ENCODE results near the gene ZFC3H1.
"Not testable (repeated sequence)": the region's sequence is repeated elsewhere in the genome, so short reads cannot be mapped to it uniquely, and the experiment has no call there.

Gene ZFC3H1

DNA sequence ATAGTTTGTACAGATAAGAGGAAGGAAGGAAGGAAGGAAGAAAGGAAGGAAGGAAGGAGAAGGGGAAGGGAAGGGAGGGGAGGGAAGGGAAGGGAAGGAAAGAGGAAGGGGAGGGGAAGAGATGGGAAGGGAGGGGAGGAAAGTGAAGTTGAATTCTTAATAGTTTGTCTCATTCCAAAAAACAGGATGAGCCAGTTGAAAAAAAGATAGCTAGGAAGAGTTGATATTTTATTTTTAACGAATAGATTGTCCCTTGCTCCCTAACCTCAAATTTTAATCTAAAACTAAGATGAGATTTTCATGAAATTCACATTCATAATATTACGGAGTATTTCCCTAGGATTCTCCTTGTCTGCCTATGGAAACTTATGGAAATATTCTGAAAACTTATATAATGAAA is 80.7 kb downstream of the ZFC3H1 start:
- DNase-seq (ENCODE audit: low read depth in 1 of 2, low spot score in 1 of 2) = no peak
- no peak for TF ChIP-seq JUND (IDR thresholded peaks at IDR 0.05; ENCODE audit: low read depth)
- in situ Hi-C loops (cut with HindIII; ENCODE audit: low pct_unique_long_range_greater_than_20kb, low sequenced_read_pairs) = no loop called here

DNA sequence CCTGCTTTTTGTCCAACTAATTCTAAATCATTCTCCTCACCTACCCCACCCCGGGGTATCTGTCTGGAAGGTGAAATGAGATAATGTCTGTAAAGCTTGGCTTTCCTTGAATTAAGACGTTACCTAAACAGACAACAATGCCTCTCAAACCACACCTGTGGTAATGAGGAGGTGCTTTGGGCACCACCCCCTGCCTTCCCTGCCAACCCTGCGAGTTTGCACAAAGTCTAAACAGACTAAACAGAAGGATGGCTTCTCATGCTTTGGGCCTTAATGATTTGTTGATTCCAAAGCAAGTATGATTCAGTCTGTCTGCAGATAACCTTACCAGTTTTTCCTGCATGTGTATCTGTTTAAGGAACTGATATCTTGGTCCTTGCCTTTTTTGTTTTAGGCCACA is 82.4 kb downstream of the ZFC3H1 start:
- TF ChIP-seq JUND (IDR thresholded peaks at IDR 0.05; ENCODE audit: low read depth) = no peak
- no peak for DNase-seq (ENCODE audit: low read depth in 1 of 2, low spot score in 1 of 2)

DNA sequence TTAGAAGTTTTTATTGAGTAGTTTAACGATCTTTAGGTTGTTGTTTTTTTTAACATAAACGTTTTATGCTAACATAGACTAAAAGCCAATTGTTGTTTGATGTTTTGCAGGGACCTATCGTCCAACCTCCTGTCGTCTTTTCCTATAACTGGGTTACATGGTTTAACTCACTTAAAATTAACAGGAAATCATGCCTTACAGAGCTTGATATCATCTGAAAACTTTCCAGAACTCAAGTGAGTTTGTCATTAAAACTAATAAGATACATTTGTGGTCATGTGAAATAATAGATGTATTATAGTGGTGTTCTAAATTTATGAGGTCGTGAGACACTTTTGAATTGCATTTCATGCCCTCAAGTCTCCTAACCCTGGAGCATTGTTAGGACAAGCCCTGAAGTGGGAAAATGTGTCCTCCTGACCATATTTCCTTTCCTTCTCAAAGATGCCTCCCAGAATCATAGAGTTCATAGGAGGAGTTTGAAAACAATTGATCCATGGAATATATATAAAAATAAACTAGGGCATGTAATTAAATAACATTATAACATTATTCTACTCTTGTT is 84.9 kb downstream of the ZFC3H1 start:
- no peak for DNase-seq (ENCODE audit: low read depth in 1 of 2, low spot score in 1 of 2)
- no peak for TF ChIP-seq JUND (IDR thresholded peaks at IDR 0.05; ENCODE audit: low read depth)
- in situ Hi-C loops (cut with HindIII; ENCODE audit: low pct_unique_long_range_greater_than_20kb, low sequenced_read_pairs) = no loop called here

More for the DNA sequence above, 82.4 kb downstream of the ZFC3H1 start:
- in situ Hi-C loops (cut with HindIII; ENCODE audit: low pct_unique_long_range_greater_than_20kb, low sequenced_read_pairs) = no loop called here

DNA sequence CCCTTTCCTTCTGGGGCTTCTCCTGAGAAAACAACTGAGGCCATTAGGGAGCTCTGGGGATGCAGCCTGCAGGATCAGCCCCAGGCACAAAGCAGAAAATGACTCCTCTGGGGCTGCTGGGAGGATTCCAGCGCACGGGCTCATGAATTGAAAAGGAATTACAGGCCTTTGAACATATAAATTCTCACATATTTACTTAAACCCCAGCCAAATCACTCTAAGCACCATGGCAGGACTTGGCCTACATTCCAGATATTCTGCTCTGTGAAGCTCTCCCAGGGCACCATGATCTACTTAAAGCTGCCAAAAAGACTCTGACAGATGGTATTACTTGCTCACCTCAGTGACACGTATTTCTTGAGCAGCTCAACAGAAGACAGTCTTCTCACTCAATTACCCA is 87.2 kb downstream of the ZFC3H1 start:
- no peak for DNase-seq (ENCODE audit: low read depth in 1 of 2, low spot score in 1 of 2)
- no peak for TF ChIP-seq JUND (IDR thresholded peaks at IDR 0.05; ENCODE audit: low read depth)
- in situ Hi-C loops (cut with HindIII; ENCODE audit: low pct_unique_long_range_greater_than_20kb, low sequenced_read_pairs) = no loop called here

DNA sequence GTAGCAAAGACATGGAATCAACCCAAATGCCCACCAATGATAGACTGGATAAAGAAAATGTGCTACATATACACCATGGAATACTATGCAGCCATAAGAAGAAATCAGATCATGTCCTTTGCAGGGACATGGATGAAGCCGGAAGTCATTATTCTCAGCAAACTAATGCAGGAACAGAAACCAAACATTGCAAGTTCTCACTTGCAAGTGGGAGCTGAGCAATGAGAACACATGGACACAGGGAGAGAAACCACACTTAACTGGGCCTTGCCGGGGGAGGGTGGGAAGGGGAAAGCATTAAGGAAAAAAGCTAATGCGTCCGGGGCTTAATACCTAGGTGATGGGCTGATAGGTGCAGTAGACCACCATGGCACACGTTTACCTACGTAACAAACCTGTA is 93.8 kb downstream of the ZFC3H1 start:
- in situ Hi-C loops (cut with HindIII; ENCODE audit: low pct_unique_long_range_greater_than_20kb, low sequenced_read_pairs) = not testable (repeated sequence)

DNA sequence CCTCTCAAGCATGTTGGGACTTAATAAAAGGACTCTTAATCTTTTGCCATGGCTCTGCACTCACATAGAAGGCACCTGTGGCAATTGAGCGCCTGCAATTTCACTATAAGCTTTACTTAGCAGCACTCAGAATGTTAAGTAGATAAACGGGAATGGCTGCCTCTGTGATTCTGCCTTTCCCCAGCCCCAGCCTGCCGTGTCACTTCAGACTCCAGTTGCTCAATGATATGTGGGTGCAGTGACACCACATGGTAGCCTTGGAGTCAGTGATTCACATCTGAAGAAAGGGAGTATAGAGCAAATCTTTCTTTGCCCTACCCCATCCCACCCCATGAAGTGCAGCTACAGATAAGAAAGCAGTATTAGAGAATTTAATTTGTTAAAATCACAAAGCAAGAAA is 96.1 kb downstream of the ZFC3H1 start:
- DNase-seq (ENCODE audit: low read depth in 1 of 2, low spot score in 1 of 2) = peak in 1 of 2 experiments; percentile 37
- in situ Hi-C loops (cut with HindIII; ENCODE audit: low pct_unique_long_range_greater_than_20kb, low sequenced_read_pairs) = no loop called here
- TF ChIP-seq JUND (IDR thresholded peaks at IDR 0.05; ENCODE audit: low read depth) = no peak

More for the DNA sequence above, 93.8 kb downstream of the ZFC3H1 start:
- DNase-seq (ENCODE audit: low read depth in 1 of 2, low spot score in 1 of 2) = not testable (repeated sequence)

DNA sequence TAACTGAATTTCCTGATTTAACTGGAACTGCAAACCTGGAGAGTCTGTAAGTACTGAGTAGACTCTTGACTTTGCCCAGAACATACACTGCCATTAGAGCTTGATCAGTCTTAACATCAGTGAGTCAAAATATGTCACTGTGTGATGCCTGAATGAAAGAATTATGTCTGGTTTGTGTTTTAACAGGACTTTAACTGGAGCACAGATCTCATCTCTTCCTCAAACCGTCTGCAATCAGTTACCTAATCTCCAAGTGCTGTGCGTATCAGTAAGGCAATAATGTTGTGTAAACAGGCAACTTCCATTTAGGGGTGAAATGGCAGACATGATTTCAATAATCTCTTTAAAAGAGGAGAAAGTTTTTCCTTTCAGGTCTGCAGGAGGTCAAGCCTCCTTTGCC is 97.0 kb downstream of the ZFC3H1 start:
- in situ Hi-C loops (cut with HindIII; ENCODE audit: low pct_unique_long_range_greater_than_20kb, low sequenced_read_pairs) = no loop called here
- no peak for TF ChIP-seq JUND (IDR thresholded peaks at IDR 0.05; ENCODE audit: low read depth)
- no peak for DNase-seq (ENCODE audit: low read depth in 1 of 2, low spot score in 1 of 2)

DNA sequence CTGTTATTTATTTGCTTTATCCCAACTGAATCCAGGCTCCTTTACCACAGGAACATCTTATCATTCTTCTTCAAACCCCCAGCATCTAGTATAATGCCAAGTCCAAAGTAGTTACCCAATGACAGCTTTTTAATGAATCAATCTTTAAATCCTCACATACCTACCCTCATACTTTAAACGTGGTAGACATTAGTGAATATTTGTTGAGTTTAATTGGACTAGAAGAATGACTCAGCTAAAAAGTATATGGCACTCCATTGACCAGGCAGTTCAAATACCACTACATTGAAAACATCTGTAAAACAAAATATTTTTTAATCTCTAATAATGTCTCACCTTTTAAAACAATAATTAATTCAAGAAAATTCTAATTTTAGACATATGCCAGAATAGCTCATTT is 98.1 kb downstream of the ZFC3H1 start:
- in situ Hi-C loops (cut with HindIII; ENCODE audit: low pct_unique_long_range_greater_than_20kb, low sequenced_read_pairs) = no loop called here
- DNase-seq (ENCODE audit: low read depth in 1 of 2, low spot score in 1 of 2) = no peak
- no peak for TF ChIP-seq JUND (IDR thresholded peaks at IDR 0.05; ENCODE audit: low read depth)

DNA sequence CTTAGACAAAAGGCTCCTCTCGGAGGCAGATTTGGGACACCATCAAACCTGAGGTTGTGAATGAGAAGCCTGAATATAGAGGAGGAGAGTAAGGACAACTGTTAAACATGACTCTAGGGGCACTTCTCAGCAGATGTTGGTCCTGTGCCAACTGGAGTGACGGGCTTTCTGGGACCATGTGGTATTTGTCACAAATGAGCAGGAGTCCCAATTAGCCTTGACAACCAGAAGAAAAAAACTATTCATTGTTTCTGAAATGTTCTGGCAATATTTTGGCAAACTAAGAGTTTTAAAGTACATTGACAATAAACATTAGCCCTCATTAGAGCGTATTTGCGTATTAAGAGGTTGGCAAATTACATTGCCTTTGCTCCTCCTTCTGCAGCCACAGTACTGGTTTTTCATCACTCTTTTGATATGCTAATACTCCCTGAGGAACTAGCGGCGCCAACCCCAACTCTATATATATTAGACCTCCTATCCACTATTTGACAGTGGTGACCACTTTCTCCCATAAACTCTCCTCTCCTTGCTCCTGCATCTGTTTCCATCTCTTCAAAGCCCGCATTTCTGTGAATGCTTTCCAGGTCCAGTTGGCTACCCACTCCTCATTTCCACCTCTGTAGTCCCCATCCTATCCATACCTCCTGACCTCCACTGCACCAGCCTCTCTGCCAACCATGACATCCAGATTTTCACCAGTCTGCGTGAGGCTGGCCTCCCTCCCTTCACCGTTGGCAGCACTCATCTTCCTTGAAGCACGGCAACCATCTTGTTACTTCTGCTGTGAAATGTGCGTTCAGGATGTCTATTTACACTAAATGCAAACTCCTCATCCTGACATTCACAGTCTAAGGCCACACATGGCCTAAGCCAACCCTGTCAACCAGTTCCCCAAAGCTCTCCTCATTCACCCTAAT is 100.7 kb downstream of the ZFC3H1 start:
- no peak for DNase-seq (ENCODE audit: low read depth in 1 of 2, low spot score in 1 of 2)
- in situ Hi-C loops (cut with HindIII; ENCODE audit: low pct_unique_long_range_greater_than_20kb, low sequenced_read_pairs) = no loop called here
- no peak for TF ChIP-seq JUND (IDR thresholded peaks at IDR 0.05; ENCODE audit: low read depth)

Measured in T47D (cell line).